Left forelimb (tissue), 1 donor: ENCODE data around the gene EZR.

Source experiments
- DNase-seq: peaks from one replicate; pipeline ENCODE4 v3.0.0-alpha.2; 2018; ENCODE audit warnings: low spot score

Gene EZR

DNA sequence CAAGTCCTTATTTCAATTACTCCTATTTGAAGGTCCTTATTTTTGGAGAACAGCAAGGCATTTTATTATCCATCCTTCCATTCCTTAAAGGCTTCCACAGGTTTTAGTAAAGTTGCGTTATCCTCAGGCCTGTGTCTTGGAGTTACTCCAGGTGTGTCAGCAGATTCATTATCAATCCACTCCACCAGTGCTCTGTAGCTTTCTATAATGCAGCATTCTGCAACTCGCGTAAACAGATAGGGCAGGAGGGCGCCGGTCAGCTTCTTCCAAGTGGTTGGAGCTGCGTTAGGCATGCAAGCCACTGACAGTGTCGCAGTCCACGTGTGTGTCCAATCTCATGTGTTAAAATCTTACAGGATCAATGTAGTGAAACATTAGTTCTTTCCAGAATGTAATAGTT, 93.5 kb downstream of the EZR start:
- DNase-seq: no peak

DNA sequence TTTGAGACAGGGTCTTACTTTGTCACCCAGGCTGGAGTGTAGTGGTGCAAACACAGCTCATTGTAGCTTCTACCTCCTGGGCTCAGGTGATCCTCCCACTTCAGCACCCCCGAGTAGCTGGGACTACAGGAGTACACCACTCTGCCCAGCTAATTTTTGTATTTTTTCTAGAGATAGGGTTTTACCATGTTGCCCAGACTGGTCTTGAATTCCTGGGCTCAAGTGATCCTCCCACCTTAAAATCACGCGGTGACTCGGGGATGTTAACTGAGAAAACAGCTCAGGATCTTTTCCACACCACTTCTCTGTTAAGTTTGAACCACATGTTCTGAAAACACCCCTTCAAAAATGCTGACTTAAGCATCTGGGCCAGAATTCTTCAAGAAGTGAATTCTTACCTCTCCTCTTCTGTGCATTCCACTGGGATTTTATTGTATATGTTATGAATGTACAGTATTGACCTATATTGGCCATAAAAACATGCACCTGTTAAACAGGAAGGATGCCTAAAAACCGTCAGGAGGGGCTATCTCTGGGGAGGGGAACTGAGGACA, 96.9 kb downstream of the EZR start:
- DNase-seq: no peak

DNA sequence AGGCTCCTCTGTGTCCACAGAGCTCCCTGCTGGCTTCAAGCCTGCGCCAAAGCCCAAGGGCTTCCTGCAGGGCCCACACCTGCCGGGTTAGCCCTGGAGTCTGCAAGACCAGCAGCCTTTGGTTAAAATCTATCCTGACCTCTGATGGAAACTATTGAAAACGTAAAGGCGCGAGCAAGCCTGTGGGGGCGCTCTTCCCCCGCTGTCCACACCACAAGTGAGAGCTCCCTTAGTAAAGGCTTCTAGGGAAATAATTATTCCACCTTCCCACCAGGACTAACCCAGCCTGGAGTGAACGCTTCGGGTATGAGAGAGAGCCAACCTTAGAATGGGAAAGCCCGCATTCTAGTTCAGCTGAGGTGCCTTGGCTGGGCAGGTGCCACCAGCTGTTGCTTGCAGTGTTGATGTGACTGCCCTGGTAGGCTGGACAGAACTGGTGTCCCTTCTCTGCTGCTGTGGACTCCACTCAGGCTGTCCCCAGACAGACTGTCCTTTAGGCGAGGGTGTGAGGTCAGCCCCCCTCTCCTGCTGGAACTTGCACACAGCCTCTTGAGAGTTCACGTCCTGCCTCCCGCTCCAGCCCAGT, 100.6 kb downstream of the EZR start:
- DNase-seq: no peak

DNA sequence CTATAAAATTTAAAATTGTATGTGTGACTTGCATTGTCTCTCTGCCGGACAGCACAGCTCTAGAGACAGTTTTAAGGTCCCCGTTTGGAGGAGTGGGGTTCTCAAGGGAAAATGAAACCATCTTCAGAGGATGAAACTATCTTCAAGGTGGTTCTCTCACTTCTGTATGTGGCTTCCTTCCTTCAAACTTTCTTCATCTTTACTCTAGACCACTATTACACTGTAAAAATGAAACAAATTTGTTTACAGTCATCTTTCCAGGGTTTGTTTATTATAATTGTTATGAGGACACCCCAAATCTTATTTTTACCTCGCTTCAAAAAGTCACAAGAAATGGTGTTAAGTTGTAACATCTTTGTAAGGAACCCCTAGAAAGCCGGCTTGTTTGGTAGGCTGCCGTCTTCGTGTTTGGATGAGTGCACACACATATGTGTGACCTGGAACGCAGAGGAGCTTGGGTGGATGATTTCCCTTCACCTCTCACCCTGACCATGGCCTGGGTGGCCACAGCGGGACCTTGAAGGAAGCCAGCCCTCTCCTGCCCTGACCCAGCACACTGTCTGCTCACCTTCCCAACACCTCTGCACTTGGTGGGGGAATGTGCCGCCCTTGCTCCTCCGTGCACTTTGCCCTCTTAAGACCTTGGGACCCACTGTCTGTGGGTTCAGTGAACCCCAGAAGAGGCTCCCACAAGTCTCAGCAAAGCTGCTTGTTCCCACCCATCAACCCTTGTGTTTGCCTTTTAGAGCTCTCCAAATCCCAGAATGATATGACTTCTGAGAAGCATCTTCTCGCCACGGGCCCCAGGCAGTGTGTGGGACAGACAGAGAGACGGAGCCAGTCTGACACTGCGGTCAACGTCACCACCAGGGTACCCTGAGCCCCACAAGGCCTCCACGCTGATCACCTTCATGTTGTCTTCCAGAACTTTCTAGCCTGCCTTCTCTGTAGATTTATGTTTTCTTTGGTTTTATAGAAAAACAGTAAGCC, 101.5 kb downstream of the EZR start:
- DNase-seq: no peak
